GM12874 (cell line): ENCODE data around the gene DCLK3.

ENCODE experiments used
- TF ChIP-seq, protein P1 (sequence below): IDR thresholded peaks from 2 replicates; pipeline ENCODE4 v1.5.1; 2011; ENCODE audit warnings: low read depth, mild to moderate bottlenecking, control low read depth, low read length, moderate library complexity; ENCODE audit not compliant: insufficient read depth

Gene DCLK3

DNA sequence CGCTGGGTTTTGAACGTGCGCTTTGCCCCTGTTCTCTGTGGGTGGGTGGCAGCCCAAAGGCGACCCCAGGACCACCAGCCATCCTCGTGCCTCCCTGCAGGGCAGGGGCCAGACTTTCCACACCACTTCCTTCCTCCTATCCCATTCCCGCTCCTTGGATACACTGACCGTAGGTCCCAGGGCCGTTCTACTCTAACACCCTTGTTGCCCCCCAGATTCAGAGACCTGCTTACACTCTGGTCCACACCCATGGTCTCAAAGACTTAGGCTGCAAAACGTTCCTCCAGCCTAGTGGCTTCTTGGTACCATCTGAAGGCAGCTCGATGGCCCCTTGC is 318 bp upstream of the DCLK3 start:
- TF ChIP-seq, protein P1, sequence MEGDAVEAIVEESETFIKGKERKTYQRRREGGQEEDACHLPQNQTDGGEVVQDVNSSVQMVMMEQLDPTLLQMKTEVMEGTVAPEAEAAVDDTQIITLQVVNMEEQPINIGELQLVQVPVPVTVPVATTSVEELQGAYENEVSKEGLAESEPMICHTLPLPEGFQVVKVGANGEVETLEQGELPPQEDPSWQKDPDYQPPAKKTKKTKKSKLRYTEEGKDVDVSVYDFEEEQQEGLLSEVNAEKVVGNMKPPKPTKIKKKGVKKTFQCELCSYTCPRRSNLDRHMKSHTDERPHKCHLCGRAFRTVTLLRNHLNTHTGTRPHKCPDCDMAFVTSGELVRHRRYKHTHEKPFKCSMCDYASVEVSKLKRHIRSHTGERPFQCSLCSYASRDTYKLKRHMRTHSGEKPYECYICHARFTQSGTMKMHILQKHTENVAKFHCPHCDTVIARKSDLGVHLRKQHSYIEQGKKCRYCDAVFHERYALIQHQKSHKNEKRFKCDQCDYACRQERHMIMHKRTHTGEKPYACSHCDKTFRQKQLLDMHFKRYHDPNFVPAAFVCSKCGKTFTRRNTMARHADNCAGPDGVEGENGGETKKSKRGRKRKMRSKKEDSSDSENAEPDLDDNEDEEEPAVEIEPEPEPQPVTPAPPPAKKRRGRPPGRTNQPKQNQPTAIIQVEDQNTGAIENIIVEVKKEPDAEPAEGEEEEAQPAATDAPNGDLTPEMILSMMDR = no peak

DNA sequence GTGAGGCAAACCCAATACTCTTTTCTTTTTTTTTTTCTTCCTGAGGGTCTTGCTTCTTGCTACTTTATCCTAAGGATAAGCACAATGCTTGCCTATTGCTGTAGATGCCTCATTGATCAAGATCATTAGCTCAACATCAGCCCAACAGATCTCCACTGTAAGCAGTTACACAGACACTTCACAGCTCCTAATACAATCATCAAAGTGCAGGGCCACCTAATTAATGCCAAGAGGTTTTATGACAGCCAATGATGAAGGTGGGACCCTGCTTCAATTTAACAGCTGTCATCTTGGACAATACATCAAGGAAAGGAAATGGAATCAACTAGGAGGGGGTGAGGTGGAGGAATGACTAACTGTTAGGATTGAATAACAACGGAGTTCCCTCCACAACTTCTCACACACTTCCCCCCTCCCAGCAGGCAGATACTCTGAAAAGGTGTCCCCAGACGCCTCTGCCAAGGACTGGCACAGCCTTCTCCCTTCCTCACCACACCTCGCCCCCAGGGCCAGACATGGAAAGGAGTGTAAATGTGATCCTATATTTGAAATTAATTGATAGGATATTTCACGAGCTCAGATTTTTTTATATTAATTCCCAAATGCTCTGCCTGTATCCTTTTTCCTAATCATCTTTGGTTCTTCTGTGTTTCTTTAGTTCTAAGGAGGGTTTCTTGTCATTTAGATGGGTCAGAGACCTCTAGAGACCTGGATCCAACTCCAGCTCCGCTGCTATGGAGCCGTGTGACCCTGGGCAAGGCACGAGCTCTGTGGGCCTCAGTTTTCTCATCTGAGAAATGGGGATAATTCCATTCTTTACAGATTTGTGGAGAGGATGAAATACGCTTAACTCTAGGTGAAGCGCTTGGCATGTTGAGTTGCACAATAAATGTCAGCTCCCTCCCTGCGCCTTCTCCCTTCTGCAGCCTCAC is 1.2 kb downstream of the DCLK3 start:
- TF ChIP-seq, protein P1 = no peak

DNA sequence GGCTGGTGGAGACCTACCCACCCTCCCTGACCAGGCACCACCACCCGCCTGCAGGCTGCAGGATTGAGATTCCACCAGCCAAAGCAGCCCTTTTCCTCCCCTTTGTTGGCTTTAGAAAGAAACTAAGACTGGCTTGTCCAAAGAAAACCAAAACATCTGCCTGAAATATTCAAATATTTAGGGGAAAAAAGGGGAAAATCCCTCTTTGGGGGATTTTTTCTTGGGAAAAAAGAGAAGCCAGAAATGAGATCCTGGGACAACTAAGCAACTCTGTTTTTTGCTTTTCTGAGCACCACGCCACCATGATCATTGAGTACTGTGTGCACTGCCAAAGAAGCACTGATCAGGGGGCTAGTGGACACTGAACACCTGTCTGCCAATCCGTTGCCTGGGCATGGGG is 2.6 kb downstream of the DCLK3 start:
- TF ChIP-seq, protein P1 = no peak

DNA sequence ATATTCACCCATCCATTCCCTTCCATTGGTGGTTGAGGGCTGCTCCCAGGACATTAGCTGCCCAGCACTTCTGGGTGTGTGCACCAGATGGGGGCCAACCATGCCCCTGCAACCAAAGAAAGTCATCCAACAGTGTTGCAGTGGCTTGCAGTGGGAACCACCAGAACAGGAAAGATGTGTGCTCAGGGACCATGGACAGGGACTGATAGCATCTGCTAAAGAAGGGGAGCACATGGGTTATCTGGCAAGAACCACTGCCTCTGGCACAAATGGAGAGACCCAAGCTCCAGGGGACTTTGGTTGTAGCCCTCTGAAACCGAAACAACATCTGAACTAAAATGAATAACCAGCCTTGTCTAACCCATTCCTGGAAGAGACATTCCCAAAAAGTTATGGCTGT is 8.1 kb downstream of the DCLK3 start:
- TF ChIP-seq, protein P1 = no peak

DNA sequence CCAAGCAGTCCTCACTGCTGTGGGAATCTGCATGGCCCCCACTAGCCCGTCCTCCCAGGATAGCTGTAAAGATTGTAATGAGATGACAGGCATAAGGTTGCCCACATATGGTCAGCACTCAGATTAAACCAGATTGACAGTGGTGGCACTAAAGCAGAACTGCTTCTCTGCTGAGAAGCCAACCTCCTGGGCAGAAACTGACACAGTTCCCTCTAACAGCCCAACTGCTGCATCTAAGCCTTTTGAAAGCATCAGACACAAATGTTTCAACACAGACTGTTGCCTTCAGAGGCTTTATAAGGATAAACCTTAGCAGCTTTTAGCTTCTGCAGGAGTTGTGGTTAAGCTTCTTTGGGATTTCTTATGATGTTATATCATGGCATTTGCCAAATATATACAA is 13.0 kb downstream of the DCLK3 start:
- TF ChIP-seq, protein P1 = no peak

DNA sequence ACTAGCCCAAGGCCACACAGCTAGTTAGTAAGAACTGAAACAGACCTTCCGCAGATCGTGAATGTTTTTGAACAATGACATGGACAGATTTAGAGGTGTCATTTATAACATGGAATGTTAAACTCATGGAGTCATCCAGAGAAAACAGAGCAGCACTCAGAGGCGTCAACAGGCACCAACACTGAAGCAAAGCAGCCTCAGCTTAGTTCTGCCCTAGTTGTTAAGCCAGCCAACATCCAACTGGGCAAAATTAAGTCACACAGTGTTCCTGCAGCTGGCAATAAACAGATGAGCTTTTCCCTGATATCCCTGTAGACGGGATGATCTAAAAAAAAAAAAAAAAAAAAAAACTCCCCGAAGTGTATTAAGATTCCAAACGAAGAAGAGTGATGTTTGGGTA is 13.6 kb downstream of the DCLK3 start:
- TF ChIP-seq, protein P1 = no peak

DNA sequence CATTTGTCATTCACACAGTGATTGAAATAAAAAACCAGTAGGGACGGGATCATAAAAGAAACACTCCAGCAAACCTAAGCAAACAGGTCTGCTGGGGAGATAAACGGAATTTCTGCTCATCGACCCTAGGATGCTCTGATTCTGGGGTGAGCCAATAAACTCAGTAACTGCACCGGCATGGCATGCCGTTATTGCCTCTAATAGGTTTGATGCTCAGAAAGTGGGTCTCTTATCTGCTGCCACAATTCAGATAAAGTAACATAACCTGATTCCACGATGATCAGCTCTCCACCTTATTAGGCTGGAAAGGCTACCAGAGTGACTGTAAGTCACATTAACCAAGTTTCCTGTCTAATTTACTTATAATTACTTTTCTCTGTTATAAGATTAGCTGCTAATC is 19.6 kb downstream of the DCLK3 start:
- TF ChIP-seq, protein P1 = no peak
